Measurements from ENCODE around the gene COPRS. TPM values are rescaled to one million over a fixed set of nuclear protein-coding genes. Genes with fewer than 3 reads are reported as not detected.

The COPRS gene
- total and polyA plus RNA-seq, 2 of the 13 experiments (the other 11 are each of a cell fraction or from before 2014, with no cell fraction given), result 22.7 to 93.8 TPM

GRCh38 chr17:31842195-31843069, 16.6 kb downstream of the COPRS start (continued):
- TF ChIP-seq ZNF513 (CRISPR knock-in tag; conservative IDR thresholded peaks at IDR 0.05) (no peak), ZBTB3 (CRISPR knock-in tag; IDR thresholded peaks at IDR 0.05; ENCODE audit: borderline replicate concordance, low read depth) (no peak), ZNF407 (CRISPR knock-in tag; IDR thresholded peaks at IDR 0.05; ENCODE audit: not compliant biosample characterization) (no peak), HBP1 (CRISPR knock-in tag; IDR thresholded peaks at IDR 0.05; ENCODE audit: low read depth) (no peak), KLF12 (CRISPR knock-in tag; IDR thresholded peaks at IDR 0.05; ENCODE audit: borderline replicate concordance) (0 out of 2 replicates have a peak, but pooled peaks have one; percentile 37), ZNF644 (CRISPR knock-in tag; IDR thresholded peaks at IDR 0.05; ENCODE audit: low read depth) (no peak), STAT6 (CRISPR knock-in tag; IDR thresholded peaks at IDR 0.05; ENCODE audit: borderline replicate concordance) (no peak), ZNF710 (CRISPR knock-in tag; IDR thresholded peaks at IDR 0.05; ENCODE audit: borderline replicate concordance) (0 out of 2 replicates have a peak, but pooled peaks have one; percentile 33), KLF6 (CRISPR knock-in tag; IDR thresholded peaks at IDR 0.05) (no peak), ZBTB8A (CRISPR knock-in tag; IDR thresholded peaks at IDR 0.05; ENCODE audit: borderline replicate concordance, low read depth) (no peak)

Measured in HepG2 (cell line).